GM20431 (cell line): Measurements from ENCODE around the gene ZNF23.

Experiments
- in situ Hi-C: fragments of 300-500 bp; cut with MseI, MboI; formaldehyde crosslinking; loops from one replicate; pipeline ENCODE4 v1.15.0; 2020; ENCODE audit warnings: low sequenced_read_pairs; ENCODE audit not compliant: unreplicated experiment

The ZNF23 gene

GRCh38 chr16:71461686-71462648, at the start of gene ZNF23:
Gene ZNF23, minus strand, starts transcription at chr16:71462247. Its CDS starts 5,451 bp downstream, at chr16:71456796.
- in situ Hi-C loops = no loop called here

- in situ Hi-C loops = no loop called here
Measured at GRCh38 chr16:71507061-71507460, 45.0 kb upstream of the ZNF23 start.

GRCh38 chr16:71504901-71505300, 42.9 kb upstream of the ZNF23 start:
- in situ Hi-C loops = loop anchor here (5.0 kb wide), 1 partner anchor 88 kb away; no protein-coding TSS in a partner anchor

GRCh38 chr16:71504051-71504450, 42.0 kb upstream of the ZNF23 start:
- in situ Hi-C loops = loop anchor here (5.0 kb wide), 1 partner anchor 87 kb away; no protein-coding TSS in a partner anchor

- in situ Hi-C loops = loop anchor here (5.0 kb wide), 1 partner anchor 84 kb away; no protein-coding TSS in a partner anchor
Measured at GRCh38 chr16:71501547-71501946, 39.5 kb upstream of the ZNF23 start.

- in situ Hi-C loops = loop anchor here (5.0 kb wide), 1 partner anchor 84 kb away; no protein-coding TSS in a partner anchor
Measured at GRCh38 chr16:71500964-71501363, 38.9 kb upstream of the ZNF23 start.

- in situ Hi-C loops = loop anchor here (5.0 kb wide), 1 partner anchor 83 kb away; no protein-coding TSS in a partner anchor
Measured at GRCh38 chr16:71499775-71500364, 37.8 kb upstream of the ZNF23 start.

GRCh38 chr16:71498031-71498430, 36.0 kb upstream of the ZNF23 start:
- in situ Hi-C loops = no loop called here

- in situ Hi-C loops = no loop called here
Measured at GRCh38 chr16:71493213-71493612, 31.2 kb upstream of the ZNF23 start.

GRCh38 chr16:71492786-71493185, 30.7 kb upstream of the ZNF23 start:
- in situ Hi-C loops = no loop called here

GRCh38 chr16:71491054-71491453, 29.0 kb upstream of the ZNF23 start:
- in situ Hi-C loops = no loop called here

GRCh38 chr16:71490361-71490760, 28.3 kb upstream of the ZNF23 start:
- in situ Hi-C loops = no loop called here

GRCh38 chr16:71489122-71489521, 27.1 kb upstream of the ZNF23 start, which contains the start of gene ZNF19:
Gene ZNF19, minus strand, starts transcription at chr16:71489324. Its CDS starts 7,210 bp downstream, at chr16:71482114.
- in situ Hi-C loops = no loop called here

GRCh38 chr16:71484006-71484893, 22.2 kb upstream of the ZNF23 start:
- in situ Hi-C loops = no loop called here

- in situ Hi-C loops = no loop called here
Measured at GRCh38 chr16:71482569-71482968, 20.5 kb upstream of the ZNF23 start.

- in situ Hi-C loops = no loop called here
Measured at GRCh38 chr16:71480956-71481355, 18.9 kb upstream of the ZNF23 start.

GRCh38 chr16:71479420-71479819, 17.4 kb upstream of the ZNF23 start:
- in situ Hi-C loops = no loop called here

- in situ Hi-C loops = no loop called here
Measured at GRCh38 chr16:71476457-71477124, 14.5 kb upstream of the ZNF23 start.

GRCh38 chr16:71474864-71475263, 12.8 kb upstream of the ZNF23 start:
- in situ Hi-C loops = no loop called here
